GM12878 (cell line): ENCODE measurements around the gene RGP1. TPM values are rescaled to one million over a fixed set of nuclear protein-coding genes. Genes with fewer than 3 reads are reported as not detected.

Experiments used
- ATAC-seq: fragments of 200-7000 bp; cut with Tn5 transposase; 3 replicates; pipeline ENCODE4 v1.9.1; 2020; ENCODE audit warnings: mild to moderate bottlenecking, moderate library complexity
- BruUV-seq: library from RNA; stranded (reverse); fragments of 400-500 nt; replicated peaks from 2 replicates; lab custom pipeline; 2021; lab: Mats Ljungman, UMichigan
- CTCF ChIA-PET: fragments of 300-600 bp; sonication (Branson Sonifier 250); formaldehyde crosslinking; extraction: SDS; loops from one replicate; lab custom pipeline; 2021; ENCODE audit warnings: inconsistent platforms; lab: Yijun Ruan, JAX
- POLR2A ChIA-PET: fragments of 350-600 bp; formaldehyde crosslinking; extraction: SDS; loops from one replicate; lab custom pipeline; 2021; ENCODE audit warnings: inconsistent platforms; lab: Charles Lee
- RAD21 ChIA-PET: fragments of 300-600 bp; sonication (Branson Sonifier 250); formaldehyde crosslinking; loops from one replicate; lab custom pipeline; 2023; ENCODE audit warnings: antibody characterized with exemption; ENCODE audit not compliant: unreplicated experiment; lab: Charles Lee
- SMC1A ChIA-PET: fragments of 300-600 bp; sonication (Branson Sonifier 250); formaldehyde crosslinking; loops from one replicate; lab custom pipeline; 2023; ENCODE audit not compliant: unreplicated experiment, uncharacterized antibody; lab: Charles Lee
- DNase-seq: peaks from one replicate; pipeline ENCODE4 v3.0.0-alpha.2; 2011; ENCODE audit warnings: low read depth, low spot score
- FAIRE-seq: peaks from 3 replicates; lab custom pipeline; 2011; peaks lifted over from hg19 to GRCh38; lab: Jason Lieb, UNC
- H2AFZ ChIP-seq: 2 replicates; pipeline ENCODE4 v1.6.0; 2011; ENCODE audit warnings: low read depth, low read length, control low read depth; ENCODE audit not compliant: control insufficient read depth
- H3K27ac ChIP-seq: 2 replicates; pipeline ENCODE4 v1.5.1; 2011; ENCODE audit warnings: control low read depth; ENCODE audit not compliant: control insufficient read depth, insufficient read depth
- H3K27me3 ChIP-seq, 2 experiments: replicated peaks in 1 of 2; 2 replicates each; pipeline versions ENCODE4 v1.6.0 to v1.6.1; 2011; ENCODE audit warnings: low read length in 1 of 2; ENCODE audit not compliant: control insufficient read depth in 2 of 2, insufficient read depth in 2 of 2
- H3K36me3 ChIP-seq, 2 experiments: 2 replicates each; pipeline ENCODE4 v1.5.1; 2011; ENCODE audit warnings: low read length in 1 of 2; ENCODE audit not compliant: control insufficient read depth in 2 of 2, insufficient read depth in 2 of 2
- H3K4me1 ChIP-seq: 2 replicates; pipeline ENCODE4 v1.6.1; 2011; ENCODE audit warnings: mild to moderate bottlenecking, low read length, moderate library complexity, mixed read lengths; ENCODE audit not compliant: control insufficient read depth, insufficient read depth
- H3K4me2 ChIP-seq: 2 replicates; pipeline ENCODE4 v1.6.0; 2011; ENCODE audit warnings: control low read depth; ENCODE audit not compliant: control insufficient read depth, insufficient read depth
- H3K4me3 ChIP-seq: fragments of 200-600 bp; sonication (generic); 2 replicates; pipeline ENCODE4 v1.5.1; 2016
- H3K79me2 ChIP-seq: 2 replicates; pipeline ENCODE4 v1.6.0; 2011; ENCODE audit warnings: low read length; ENCODE audit not compliant: control insufficient read depth, insufficient read depth
- H3K9ac ChIP-seq: 2 replicates; pipeline ENCODE4 v1.8.0; 2011; ENCODE audit warnings: low read length, control low read depth, mixed read lengths; ENCODE audit not compliant: control insufficient read depth, insufficient read depth
- H3K9me3 ChIP-seq: replicated peaks from 3 replicates; pipeline ENCODE4 v1.5.1; 2011; ENCODE audit warnings: mild to moderate bottlenecking, low read length; ENCODE audit not compliant: control insufficient read depth, insufficient read depth
- H4K20me1 ChIP-seq: 2 replicates; pipeline ENCODE4 v1.6.0; 2011; ENCODE audit not compliant: control insufficient read depth, insufficient read depth
- ATF7 ChIP-seq: fragments of 450-650 bp; IDR thresholded peaks from 2 replicates; pipeline ENCODE4 v1.6.1; 2016; ENCODE audit warnings: low read depth, mild to moderate bottlenecking
- CUX1 ChIP-seq: IDR thresholded peaks from 2 replicates; pipeline ENCODE4 v1.6.1; 2012; ENCODE audit warnings: improper control_type of control experiment, low read depth, low read length; ENCODE audit not compliant: insufficient replicate concordance
- HDGF ChIP-seq: fragments of 450-650 bp; IDR thresholded peaks from 2 replicates; pipeline ENCODE4 v1.6.1; 2016; ENCODE audit warnings: antibody characterized with exemption
- IKZF1 ChIP-seq: fragments of 450-650 bp; conservative IDR thresholded peaks from 2 replicates; pipeline ENCODE4 v1.6.1; 2017; ENCODE audit warnings: antibody characterized with exemption, mild to moderate bottlenecking
- KLF5 ChIP-seq: fragments of 450-650 bp; IDR thresholded peaks from 2 replicates; pipeline ENCODE4 v1.6.1; 2014; ENCODE audit warnings: mild to moderate bottlenecking; ENCODE audit not compliant: partially characterized antibody
- RELA ChIP-seq: fragments of 450-650 bp; IDR thresholded peaks from 2 replicates; pipeline ENCODE4 v1.8.0; 2014; ENCODE audit warnings: borderline replicate concordance; ENCODE audit not compliant: partially characterized antibody
- TAF1 ChIP-seq: IDR thresholded peaks from 2 replicates; pipeline ENCODE4 v1.6.1; 2011; ENCODE audit warnings: mild to moderate bottlenecking, low read depth, low read length, borderline replicate concordance
- TCF7 ChIP-seq: IDR thresholded peaks from 2 replicates; pipeline ENCODE4 v1.6.1; 2014; ENCODE audit warnings: antibody characterized with exemption, borderline replicate concordance
- WGBS: methylation state at CpG from one replicate; pipeline ENCODE4 v1.1.6; 2016; ENCODE audit warnings: low lambda C conversion rate; ENCODE audit not compliant: insufficient replicate concordance, insufficient coverage; ENCODE audit errors: missing lambda C conversion rate; 5-methylcytosine and 5-hydroxymethylcytosine counted together
- in situ Hi-C: fragments of 300-500 bp; cut with MboI; formaldehyde crosslinking; loops from 9 replicates; pipeline ENCODE4 v1.14.3; 2018; ENCODE audit warnings: mixed read lengths
- intact Hi-C: fragments of 100-400 bp; cut with micrococcal nuclease; formaldehyde crosslinking; loops from one replicate; pipeline ENCODE4 v1.14.2; 2022; ENCODE audit not compliant: unreplicated experiment
- polyA plus RNA-seq, 11 experiments: library from polyadenylated mRNA; depleted of rRNA in 4 of 11; unstranded in 6 of 11; stranded (reverse) in 5 of 11; fragments of >200 nt; fragmentation: Nextera tagmentation in 4 of 11; fragmentation: Illumina TruSeq in 1 of 11; extraction: Ambion mirVana in 4 of 11; extraction: Trizol in 1 of 11; gene quantifications; 1 replicate in 1 of 11; 2 replicates in 10 of 11; pipeline versions ENCODE4 v1.2.1 to v1.2.3, GENCODE V29; 2011 to 2016; ENCODE audit warnings: inconsistent platforms in 2 of 11, missing spikeins in 2 of 11, low read depth in 1 of 11
- total RNA-seq, 4 experiments: library from RNA; depleted of rRNA in 3 of 4; stranded (reverse); fragments of >200 nt in 3 of 4; fragmentation: Illumina TruSeq in 1 of 4; extraction: Trizol in 1 of 4; gene quantifications; 2 replicates each; pipeline versions ENCODE4 v1.2.1 to v1.2.3, GENCODE V29; 2013 to 2021
- TF ChIP-seq, protein P1 (sequence below): fragments of 450-650 bp; formaldehyde crosslinking; IDR thresholded peaks from 2 replicates; pipeline ENCODE4 v1.4.0; 2020; ENCODE audit warnings: mild to moderate bottlenecking, moderate library complexity

Gene RGP1
- total and polyA plus RNA-seq, 10 of the 15 experiments (the other 5 are each of a cell fraction or from before 2014, with no cell fraction given) = 0.44 to 14.9 (median 7.4) TPM

DNA sequence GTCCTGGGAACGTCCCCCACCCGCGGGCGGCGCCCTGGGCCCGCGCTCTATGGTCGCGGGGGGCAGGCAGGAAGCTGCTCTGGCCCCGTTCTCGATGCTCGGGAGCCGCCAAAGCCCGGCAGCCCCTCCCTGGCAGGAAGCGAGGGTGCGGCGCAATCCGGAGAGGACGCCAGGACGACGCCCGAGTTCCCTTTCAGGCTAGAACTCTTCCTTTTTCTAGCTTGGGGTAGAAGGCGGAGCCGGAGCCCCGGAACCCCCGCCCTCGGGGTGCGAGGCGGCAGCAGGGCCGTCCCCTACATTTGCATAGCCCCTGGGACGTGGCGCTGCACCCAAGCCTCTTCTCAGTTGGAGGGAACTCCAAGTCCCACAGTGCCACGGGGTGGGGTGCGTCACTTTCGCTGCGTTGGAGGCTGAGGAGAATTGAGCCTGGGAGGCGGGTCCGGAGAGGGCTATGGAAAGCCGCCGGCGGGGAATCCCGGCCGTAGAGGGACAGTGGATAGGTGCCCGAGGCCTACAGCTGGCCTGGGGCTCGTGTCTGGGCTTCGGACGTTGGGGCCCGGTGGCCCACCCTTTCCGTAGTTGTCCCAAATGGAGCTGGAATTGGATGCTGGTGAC lies 16.8 kb upstream of the RGP1 start, which contains the start of the genes CREB3 and TLN1:
CREB3 (plus strand) TSS at position 482 of the 615 bp plus-strand sequence; CDS start at position 589, 107 bp downstream.
TLN1 (minus strand) TSS at position 11 of the 615 bp plus-strand sequence. CDS start 6,501 bp downstream, outside the sequence.
- Histone ChIP-seq H3K79me2 (peaks cover 59% of the 10 kb centered on the region), H4K20me1 (no peaks in the 10 kb centered on the region), H3K9ac (peak within 1 kb of the TSS; percentile 90), H3K27me3 (no peaks in the 10 kb centered on the region), H3K36me3 (peaks cover 5 to 12% of the 10 kb centered on the region in 2 experiments; a peak in 3 of 4 replicates), H3K4me2 (peak within 1 kb of the TSS; percentile 99), H2AFZ (peak within 1 kb of the TSS; percentile 42), H3K27ac (peak within 1 kb of the TSS; percentile 92), H3K9me3 (no peaks in the 10 kb centered on the region), H3K4me1 (peaks cover 17% of the 10 kb centered on the region), H3K4me3 (peak within 1 kb of the TSS; percentile 93)
- intact Hi-C loops (loop anchor here (1.0 to 10.0 kb wide), 5 partner anchors 16 to 617 kb away; partner anchors contain the start of genes ATOSB and HINT2), in situ Hi-C loops (loop anchor here (10.0 kb wide), 1 partner anchor 627 kb away; the partner anchor contains the start of gene STOML2)
- peak; percentile 90 for FAIRE-seq
- SMC1A ChIA-PET = interaction anchor here (1.0 to 8.0 kb wide), 9 partner anchors 16 to 113 kb away, joined by 3 to 145 read pairs (median 7); partner anchors contain the start of genes ARHGEF39, CCDC107, GBA2 and RGP1
- ATAC-seq = peak; percentile 86
- peak; percentile 91 for DNase-seq
- RAD21 ChIA-PET = interaction anchor here (1.1 to 8.6 kb wide), 17 partner anchors 14 to 617 kb away, joined by 3 to 133 read pairs (median 5); partner anchors contain the start of genes ARHGEF39, ATOSB, CCDC107 and CD72
- BruUV-seq = no TSS peak
- under 1% methylated on average over 49 of the region's 49 CpGs for WGBS
- POLR2A ChIA-PET = interaction anchor here (0.6 to 8.1 kb wide), 22 partner anchors 9 to 128 kb away, joined by 3 to 163 read pairs (median 6); partner anchors contain the start of genes ARHGEF39, CCDC107, GBA2 and HINT2
- CTCF ChIA-PET = interaction anchor here (0.9 to 9.5 kb wide), 19 partner anchors 13 to 619 kb away, joined by 3 to 183 read pairs (median 5); partner anchors contain the start of genes ARHGEF39, CCDC107, GBA2 and HINT2
- peak; percentile 16 for TF ChIP-seq RELA
- TF ChIP-seq KLF5 = peak; percentile 65
- TF ChIP-seq, protein P1, sequence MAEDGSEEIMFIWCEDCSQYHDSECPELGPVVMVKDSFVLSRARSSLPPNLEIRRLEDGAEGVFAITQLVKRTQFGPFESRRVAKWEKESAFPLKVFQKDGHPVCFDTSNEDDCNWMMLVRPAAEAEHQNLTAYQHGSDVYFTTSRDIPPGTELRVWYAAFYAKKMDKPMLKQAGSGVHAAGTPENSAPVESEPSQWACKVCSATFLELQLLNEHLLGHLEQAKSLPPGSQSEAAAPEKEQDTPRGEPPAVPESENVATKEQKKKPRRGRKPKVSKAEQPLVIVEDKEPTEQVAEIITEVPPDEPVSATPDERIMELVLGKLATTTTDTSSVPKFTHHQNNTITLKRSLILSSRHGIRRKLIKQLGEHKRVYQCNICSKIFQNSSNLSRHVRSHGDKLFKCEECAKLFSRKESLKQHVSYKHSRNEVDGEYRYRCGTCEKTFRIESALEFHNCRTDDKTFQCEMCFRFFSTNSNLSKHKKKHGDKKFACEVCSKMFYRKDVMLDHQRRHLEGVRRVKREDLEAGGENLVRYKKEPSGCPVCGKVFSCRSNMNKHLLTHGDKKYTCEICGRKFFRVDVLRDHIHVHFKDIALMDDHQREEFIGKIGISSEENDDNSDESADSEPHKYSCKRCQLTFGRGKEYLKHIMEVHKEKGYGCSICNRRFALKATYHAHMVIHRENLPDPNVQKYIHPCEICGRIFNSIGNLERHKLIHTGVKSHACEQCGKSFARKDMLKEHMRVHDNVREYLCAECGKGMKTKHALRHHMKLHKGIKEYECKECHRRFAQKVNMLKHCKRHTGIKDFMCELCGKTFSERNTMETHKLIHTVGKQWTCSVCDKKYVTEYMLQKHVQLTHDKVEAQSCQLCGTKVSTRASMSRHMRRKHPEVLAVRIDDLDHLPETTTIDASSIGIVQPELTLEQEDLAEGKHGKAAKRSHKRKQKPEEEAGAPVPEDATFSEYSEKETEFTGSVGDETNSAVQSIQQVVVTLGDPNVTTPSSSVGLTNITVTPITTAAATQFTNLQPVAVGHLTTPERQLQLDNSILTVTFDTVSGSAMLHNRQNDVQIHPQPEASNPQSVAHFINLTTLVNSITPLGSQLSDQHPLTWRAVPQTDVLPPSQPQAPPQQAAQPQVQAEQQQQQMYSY = no peak
- TF ChIP-seq CUX1 = no peak
- peak; percentile 73 for TF ChIP-seq ATF7
- TF ChIP-seq TCF7 = no peak
- peak; percentile 96 for TF ChIP-seq HDGF
- peak; percentile 95 for TF ChIP-seq IKZF1
- TF ChIP-seq TAF1 = peak; percentile 78; the same call in 1 of the 2 replicates
